K562 (cell line): Measurements from ENCODE around the gene R3HDM1. TPM values are rescaled to one million over a fixed set of nuclear protein-coding genes. Genes with fewer than 3 reads are reported as not detected.

Experiments used
- BACH1 ChIP-seq: fragments of 200-800 bp; sonication (Bioruptor generic); IDR thresholded peaks from 2 replicates; pipeline ENCODE4 v1.6.1; 2016; ENCODE audit warnings: missing genetic modification characterization, missing compliant biosample characterization
- CBX8 ChIP-seq: fragments of 200-600 bp; sonication (generic); IDR thresholded peaks from 2 replicates; pipeline ENCODE4 v1.6.1; 2012; ENCODE audit warnings: borderline replicate concordance, mixed run types, low read depth, mild to moderate bottlenecking, moderate library complexity, mixed read lengths, low read length, control low read depth, inconsistent platforms; ENCODE audit not compliant: poor library complexity, severe bottlenecking; ENCODE audit errors: extremely low read depth
- HLTF ChIP-seq: fragments of 450-650 bp; IDR thresholded peaks from 2 replicates; pipeline ENCODE4 v1.6.1; 2016
- HOMEZ ChIP-seq: fragments of 250-450 bp; sonication (Bioruptor Pico); IDR thresholded peaks from 2 replicates; pipeline ENCODE4 v1.4.0; 2020; ENCODE audit warnings: mild to moderate bottlenecking, moderate library complexity
- ILK ChIP-seq: fragments of 450-650 bp; IDR thresholded peaks from 2 replicates; pipeline ENCODE4 v1.6.1; 2016; ENCODE audit warnings: missing genetic modification characterization, low read depth, mild to moderate bottlenecking, missing compliant biosample characterization, moderate library complexity, borderline replicate concordance
- LEF1 ChIP-seq: fragments of 450-650 bp; IDR thresholded peaks from 2 replicates; pipeline ENCODE4 v1.6.1; 2016; ENCODE audit warnings: mild to moderate bottlenecking
- NCOA1 ChIP-seq: fragments of 450-650 bp; IDR thresholded peaks from 2 replicates; pipeline ENCODE4 v1.6.1; 2016; ENCODE audit warnings: low read depth
- NR2C2 ChIP-seq, 2 experiments: fragments of 200-800 bp in 1 of 2; sonication (Bioruptor generic) in 1 of 2; sonication (generic) in 1 of 2; formaldehyde crosslinking in 1 of 2; IDR thresholded peaks; 2 replicates each; pipeline versions ENCODE4 v1.6.1 to v1.8.0; 2016 to 2022; ENCODE audit warnings: mild to moderate bottlenecking in 1 of 2, missing compliant biosample characterization in 1 of 2, missing genetic modification characterization in 1 of 2, missing genetic modification reagents in 1 of 2
- PHB2 ChIP-seq: fragments of 450-650 bp; IDR thresholded peaks from 2 replicates; pipeline ENCODE4 v1.6.1; 2017; ENCODE audit warnings: low read depth
- PHF20 ChIP-seq: fragments of 450-650 bp; IDR thresholded peaks from 2 replicates; pipeline ENCODE4 v1.6.1; 2018; ENCODE audit not compliant: partially characterized antibody
- PHF21A ChIP-seq: fragments of 450-650 bp; IDR thresholded peaks from 2 replicates; pipeline ENCODE4 v1.6.1; 2017; ENCODE audit warnings: low read depth, borderline replicate concordance
- RNF219 ChIP-seq: fragments of 250-450 bp; sonication (Bioruptor Pico); IDR thresholded peaks from 2 replicates; pipeline ENCODE4 v1.5.0; 2022; ENCODE audit warnings: mild to moderate bottlenecking
- SRF ChIP-seq, 2 experiments: fragments of 250-450, 450-650 bp in 1 of 2; sonication (Bioruptor Pico) in 1 of 2; sonication (generic) in 1 of 2; formaldehyde crosslinking; IDR thresholded peaks; 2 replicates each; pipeline versions ENCODE4 v1.5.0 to v1.5.1; 2020 to 2022; ENCODE audit warnings: mild to moderate bottlenecking in 1 of 2, missing genetic modification reagents in 1 of 2
- TFAM ChIP-seq: fragments of 250-450 bp; sonication (Bioruptor Pico); conservative IDR thresholded peaks from 2 replicates; pipeline ENCODE4 v1.5.0; 2021; ENCODE audit warnings: mild to moderate bottlenecking, moderate library complexity
- U2AF1 ChIP-seq: fragments of 200-400 bp; formaldehyde crosslinking; optimal IDR thresholded peaks from 2 replicates; pipeline ENCODE3; 2017; ENCODE audit warnings: mild to moderate bottlenecking, low read depth, low read length, moderate library complexity
- ZNF175 ChIP-seq: fragments of 200-800 bp; sonication (Bioruptor generic); IDR thresholded peaks from 2 replicates; pipeline ENCODE4 v1.6.1; 2016; ENCODE audit warnings: low read depth, mild to moderate bottlenecking, missing genetic modification characterization, missing compliant biosample characterization
- ZNF398 ChIP-seq: fragments of 250-450 bp; sonication (Bioruptor Pico); IDR thresholded peaks from 2 replicates; pipeline ENCODE4 v1.8.0; 2021; ENCODE audit warnings: moderate library complexity, mild to moderate bottlenecking, inconsistent platforms
- ZNF408 ChIP-seq: fragments of 250-450 bp; sonication (Bioruptor Pico); IDR thresholded peaks from 2 replicates; pipeline ENCODE4 v1.4.0; 2020; ENCODE audit warnings: low read depth, mild to moderate bottlenecking, moderate library complexity
- ZNF431 ChIP-seq: sonication (generic); formaldehyde crosslinking; IDR thresholded peaks from 2 replicates; pipeline ENCODE4 v1.8.0; 2022; ENCODE audit warnings: mild to moderate bottlenecking, missing genetic modification reagents
- ZNF766 ChIP-seq: fragments of 200-800 bp; sonication (Bioruptor generic); conservative IDR thresholded peaks from 2 replicates; pipeline ENCODE4 v1.6.1; 2016; ENCODE audit warnings: missing genetic modification characterization, missing compliant biosample characterization
- polyA plus RNA-seq, 8 experiments: library from polyadenylated mRNA; depleted of rRNA in 4 of 8; stranded (reverse) in 5 of 8; unstranded in 3 of 8; fragments of >200 nt; fragmentation: Nextera tagmentation in 2 of 8; fragmentation: Illumina TruSeq in 1 of 8; extraction: Ambion mirVana in 2 of 8; extraction: Trizol in 1 of 8; gene quantifications; 2 replicates each; pipeline versions ENCODE4 v1.2.1 to v1.2.3, GENCODE V29; 2011 to 2014; ENCODE audit warnings: inconsistent platforms in 1 of 8, missing spikeins in 1 of 8
- total RNA-seq, 7 experiments: library from RNA; depleted of rRNA in 6 of 7; stranded (reverse); fragments of >200 nt in 6 of 7; fragmentation: Illumina TruSeq in 2 of 7; extraction: Trizol in 2 of 7; gene quantifications; 2 replicates each; pipeline versions ENCODE4 v1.2.1 to v1.2.3, GENCODE V29; 2011 to 2021; ENCODE audit warnings: low replicate concordance in 1 of 7

Gene R3HDM1
- total and polyA plus RNA-seq, 9 of the 15 experiments (the other 6 are each of a cell fraction or from before 2014, with no cell fraction given): 12.4 to 89.4 (median 31.0) TPM

GRCh38 chr2:135531231-135532197 is at the start of gene R3HDM1 (continued):
- no peak for TF ChIP-seq HOMEZ (CRISPR knock-in tag)
- TF ChIP-seq PHB2: no peak
- peak; percentile 77 for TF ChIP-seq ZNF431 (CRISPR knock-in tag)
- TF ChIP-seq LEF1: no peak
- TF ChIP-seq SRF (CRISPR knock-in tag; IDR thresholded peaks at IDR 0.05): 0 out of 4 replicates have a peak, but pooled peaks of 1 of the 2 experiments have one; percentile 40
- no peak for TF ChIP-seq CBX8
- TF ChIP-seq U2AF1: no peak
- TF ChIP-seq BACH1: no peak
- peak; percentile 7 for TF ChIP-seq PHF20
- no peak for TF ChIP-seq RNF219 (CRISPR knock-in tag)
- no peak for TF ChIP-seq ILK
- TF ChIP-seq NR2C2 (CRISPR knock-in tag; IDR thresholded peaks at IDR 0.05): peak; percentile 27; the same call in 1 of the 2 replicates
- no peak for TF ChIP-seq NR2C2 (tag; IDR thresholded peaks at IDR 0.05)
- TF ChIP-seq HLTF: no peak
- no peak for TF ChIP-seq NCOA1
- no peak for TF ChIP-seq ZNF398 (CRISPR knock-in tag)
- TF ChIP-seq PHF21A: no peak
- TF ChIP-seq ZNF408 (CRISPR knock-in tag): no peak
- no peak for TF ChIP-seq TFAM (CRISPR knock-in tag)
- TF ChIP-seq ZNF175 (CRISPR knock-in tag): no peak
- TF ChIP-seq ZNF766 (CRISPR knock-in tag): no peak
